ENCODE data around the gene PSPC1.
"Not testable (repeated sequence)": the region's sequence is repeated elsewhere in the genome, so short reads cannot be mapped to it uniquely, and the experiment has no call there.

Gene PSPC1, protein sequence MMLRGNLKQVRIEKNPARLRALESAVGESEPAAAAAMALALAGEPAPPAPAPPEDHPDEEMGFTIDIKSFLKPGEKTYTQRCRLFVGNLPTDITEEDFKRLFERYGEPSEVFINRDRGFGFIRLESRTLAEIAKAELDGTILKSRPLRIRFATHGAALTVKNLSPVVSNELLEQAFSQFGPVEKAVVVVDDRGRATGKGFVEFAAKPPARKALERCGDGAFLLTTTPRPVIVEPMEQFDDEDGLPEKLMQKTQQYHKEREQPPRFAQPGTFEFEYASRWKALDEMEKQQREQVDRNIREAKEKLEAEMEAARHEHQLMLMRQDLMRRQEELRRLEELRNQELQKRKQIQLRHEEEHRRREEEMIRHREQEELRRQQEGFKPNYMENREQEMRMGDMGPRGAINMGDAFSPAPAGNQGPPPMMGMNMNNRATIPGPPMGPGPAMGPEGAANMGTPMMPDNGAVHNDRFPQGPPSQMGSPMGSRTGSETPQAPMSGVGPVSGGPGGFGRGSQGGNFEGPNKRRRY

DNA sequence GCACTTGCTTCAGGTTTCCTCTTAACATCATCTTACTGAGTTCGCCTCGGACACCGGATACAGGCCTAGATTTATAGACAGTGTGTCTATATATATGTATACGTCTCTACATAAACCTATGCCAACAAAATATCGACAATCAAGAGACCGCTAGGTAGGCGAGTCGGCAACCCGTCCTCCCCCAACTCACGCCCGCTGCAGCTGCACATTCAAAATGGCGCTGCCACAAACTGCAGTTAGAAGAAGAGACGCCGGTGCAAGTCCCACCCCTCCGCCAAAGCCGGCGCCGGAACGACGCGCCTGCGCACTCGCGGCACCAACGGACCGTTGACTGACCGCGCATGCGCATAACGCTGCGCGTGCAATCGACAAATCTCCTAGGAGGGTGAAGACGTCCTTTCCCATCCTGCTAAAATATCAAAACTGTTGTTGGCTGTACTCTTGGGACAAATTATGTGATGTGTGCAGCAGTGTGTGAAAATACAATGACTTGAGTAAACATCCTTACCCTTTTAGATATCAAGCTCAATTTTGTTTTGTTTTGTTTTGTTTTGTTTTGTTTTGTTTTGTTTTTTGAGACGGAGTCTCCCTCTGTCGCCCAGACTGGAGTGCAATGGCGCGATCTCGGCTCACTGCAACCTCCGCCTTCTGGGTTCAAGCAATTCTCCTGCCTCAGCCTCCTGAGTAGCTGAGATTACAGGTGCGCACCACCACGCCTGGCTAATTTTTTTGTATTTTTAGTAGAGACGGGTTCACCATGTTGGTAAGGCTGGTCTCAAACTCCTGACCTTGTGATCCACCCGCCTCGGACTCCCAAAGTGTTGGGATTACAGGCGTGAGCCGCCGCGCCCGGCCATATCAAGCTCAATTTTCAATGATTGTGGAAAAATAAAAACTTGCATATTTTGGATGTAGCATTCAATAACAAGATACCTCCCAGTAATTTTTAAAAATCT, at the start of gene PSPC1:
TSS of gene PSPC1 (minus strand) at position 219 of the 956 bp plus-strand sequence. CDS start at position 31, 188 bp downstream.
- Histone ChIP-seq H4K20me1 (peaks cover under 1 to 20% (median 15%) of the 10 kb centered on the region in 11 experiments; a peak in 15 of 22 replicates), H3K36me3 (peaks cover 0 to 12% (median 7%) of the 10 kb centered on the region in 11 experiments; a peak in 17 of 22 replicates), H3K9ac (peak within 1 kb of the TSS; percentile 93 to 100 (median 99)), H3K4me3 (peak within 1 kb of the TSS; percentile 79 to 98 (median 95)), H3K4me1 (peaks cover 3 to 12% (median 6%) of the 10 kb centered on the region in 10 experiments; a peak in 10 of 20 replicates), H3K27ac (peak within 1 kb of the TSS; percentile 93 to 100 (median 98)), H3K9me3 (replicated peaks in 1 of 11) (peaks cover 0 to 18% (median 8%) of the 10 kb centered on the region in 11 experiments; a peak in 13 of 22 replicates), H3K4me2 (peak within 1 kb of the TSS; percentile 49 to 90 (median 77))
- H3K27me3 ChIP-seq: not testable (repeated sequence)

DNA sequence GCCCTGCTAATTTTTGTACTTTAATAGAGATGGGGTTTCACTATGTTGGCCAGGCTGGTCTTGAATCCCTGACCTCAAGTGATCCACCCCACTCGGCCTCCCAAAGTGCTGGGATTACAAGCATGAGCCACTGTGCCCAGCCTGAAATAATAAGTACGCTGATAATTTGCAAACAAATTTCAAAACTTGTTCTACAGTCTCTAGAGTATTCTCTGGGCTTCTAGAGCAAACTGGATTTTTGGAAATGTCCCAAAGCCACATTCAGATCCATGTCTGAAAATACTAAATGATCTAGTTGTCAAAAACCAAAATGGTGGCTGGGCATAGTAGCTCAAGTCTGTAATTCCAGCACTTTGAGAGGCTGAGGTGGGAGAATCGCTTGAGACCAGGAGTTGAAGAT, 39.9 kb upstream of the PSPC1 start:
- no peak overlapping the region for H3K4me2 ChIP-seq
- no peak overlapping the region for H3K4me3 ChIP-seq
- H3K9me3 ChIP-seq (replicated peaks in 1 of 11): peaks cover 0 to 13% (median 6%) of the 10 kb centered on the region in 11 experiments; a peak in 5 of 22 replicates
- no peak overlapping the region for H3K9ac ChIP-seq
- TF ChIP-seq Cebpa-rat (IDR thresholded peaks at IDR 0.05): no peak
- H3K27me3 ChIP-seq: no peaks in the 10 kb centered on the region
- peaks cover 0 to 12% (median 0%) of the 10 kb centered on the region in 11 experiments; a peak in 4 of 22 replicates for H4K20me1 ChIP-seq
- H3K27ac ChIP-seq: no peak overlapping the region
- H3K4me1 ChIP-seq: no peaks in the 10 kb centered on the region
- peaks cover 80 to 98% (median 90%) of the 10 kb centered on the region in 11 experiments for H3K36me3 ChIP-seq

DNA sequence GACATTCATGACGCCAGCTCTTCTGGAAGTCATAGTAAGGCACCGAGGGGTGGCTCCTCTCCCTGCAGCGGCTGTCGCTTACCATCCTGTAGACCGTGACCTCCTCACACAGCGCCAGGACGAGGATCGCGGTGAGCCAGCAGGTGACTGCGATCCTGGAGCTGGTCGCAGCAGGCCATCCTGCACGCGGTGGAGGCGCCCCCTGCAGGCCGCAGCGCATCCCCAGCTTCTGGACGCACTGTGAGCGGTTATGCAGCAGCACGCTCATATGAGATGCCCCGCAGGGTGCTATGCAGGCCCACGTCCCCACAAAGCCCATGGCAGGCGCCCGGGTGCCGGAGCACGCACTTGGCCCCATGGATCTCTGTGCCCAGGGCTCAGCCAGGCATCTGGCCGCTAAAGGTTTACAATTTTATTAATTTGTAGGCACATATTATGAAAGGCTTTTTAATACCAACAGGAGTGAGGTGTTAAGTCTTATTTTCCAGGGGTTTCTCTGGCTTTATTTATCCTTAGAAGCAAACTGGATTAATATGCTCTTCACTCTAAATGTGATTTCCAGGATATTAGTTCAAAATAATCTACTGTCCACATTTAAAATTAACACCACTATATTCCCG, 35.6 kb upstream of the PSPC1 start:
- H3K4me2 ChIP-seq: no peak overlapping the region
- no peaks in the 10 kb centered on the region for H3K27me3 ChIP-seq
- H3K27ac ChIP-seq: no peak overlapping the region
- no peak overlapping the region for H3K9ac ChIP-seq
- peaks cover 0 to 15% (median 0%) of the 10 kb centered on the region in 11 experiments; a peak in 4 of 22 replicates for H4K20me1 ChIP-seq
- TF ChIP-seq Cebpa-rat (IDR thresholded peaks at IDR 0.05): no peak
- H3K36me3 ChIP-seq: peaks cover 58 to 94% (median 79%) of the 10 kb centered on the region in 11 experiments
- no peak overlapping the region for H3K4me3 ChIP-seq
- peaks cover 0 to 18% (median 6%) of the 10 kb centered on the region in 11 experiments; a peak in 5 of 22 replicates for H3K9me3 ChIP-seq (replicated peaks in 1 of 11)
- peaks cover 0 to 10% (median 0%) of the 10 kb centered on the region in 10 experiments; a peak in 4 of 20 replicates for H3K4me1 ChIP-seq

DNA sequence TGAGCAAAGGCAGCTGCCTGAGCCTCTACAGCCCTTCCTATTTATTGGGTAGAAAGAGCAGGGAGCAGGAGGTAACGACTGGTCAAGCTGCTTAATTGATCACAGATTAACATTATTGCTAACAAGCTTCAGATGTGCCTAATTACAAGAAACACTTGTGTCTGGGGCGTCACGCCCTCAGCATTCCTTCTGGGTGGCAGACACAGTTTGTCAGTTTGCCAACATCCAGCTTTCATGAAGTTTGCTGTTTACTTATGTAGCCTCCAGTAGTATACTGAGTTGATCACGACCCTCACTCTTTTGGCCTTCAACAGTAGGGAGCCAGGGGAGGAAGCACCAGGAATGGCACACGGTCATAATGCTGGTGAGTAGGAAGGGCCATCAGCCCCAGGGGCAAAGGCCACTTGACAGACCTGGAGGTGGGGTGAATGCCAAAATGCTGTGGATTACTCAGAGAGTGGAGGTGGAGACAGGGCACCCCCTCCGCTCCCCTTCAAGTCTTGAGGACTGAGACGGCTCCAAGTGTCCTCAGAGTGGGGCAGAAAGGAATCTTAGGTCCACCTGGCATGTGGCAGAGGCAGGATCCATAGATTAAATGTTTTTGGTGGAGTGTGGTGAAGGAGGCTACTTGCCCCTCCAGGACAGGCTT, 34.9 kb upstream of the PSPC1 start:
- H3K9me3 ChIP-seq (replicated peaks in 1 of 11): peaks cover 0 to 18% (median 6%) of the 10 kb centered on the region in 11 experiments; a peak in 5 of 22 replicates
- H3K27ac ChIP-seq: no peak overlapping the region
- no peak overlapping the region for H3K9ac ChIP-seq
- H3K4me2 ChIP-seq: no peak overlapping the region
- H3K36me3 ChIP-seq: peaks cover 51 to 88% (median 72%) of the 10 kb centered on the region in 11 experiments
- peaks cover 0 to 14% (median 0%) of the 10 kb centered on the region in 10 experiments; a peak in 4 of 20 replicates for H3K4me1 ChIP-seq
- H3K4me3 ChIP-seq: no peak overlapping the region
- no peak for TF ChIP-seq Cebpa-rat (IDR thresholded peaks at IDR 0.05)
- H3K27me3 ChIP-seq: no peaks in the 10 kb centered on the region
- peaks cover 0 to 15% (median 0%) of the 10 kb centered on the region in 11 experiments; a peak in 4 of 22 replicates for H4K20me1 ChIP-seq

DNA sequence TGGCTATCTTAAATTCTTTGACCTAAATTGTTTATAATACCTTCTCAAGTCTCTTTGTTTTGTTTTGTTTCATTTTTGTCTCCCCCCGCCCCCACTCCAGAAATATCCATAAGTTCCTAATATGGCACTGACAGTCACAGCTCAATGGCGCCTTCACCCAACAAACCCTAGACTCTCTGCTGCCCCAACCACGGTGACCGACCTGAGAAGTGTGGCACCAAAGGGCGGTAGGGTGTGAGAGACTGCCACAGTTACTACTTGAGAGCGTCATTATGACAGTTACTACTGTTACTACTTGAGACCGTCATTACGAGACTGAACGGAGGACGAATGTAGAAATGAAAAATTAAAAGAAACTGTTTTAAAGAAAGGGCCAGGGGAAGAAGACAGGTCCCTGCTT, 34.4 kb upstream of the PSPC1 start:
- Histone ChIP-seq H3K9me3 (replicated peaks in 1 of 11) (peaks cover 0 to 22% (median 6%) of the 10 kb centered on the region in 11 experiments; a peak in 9 of 22 replicates), H3K9ac (no peak overlapping the region), H3K27me3 (no peaks in the 10 kb centered on the region), H3K4me2 (no peak overlapping the region), H3K4me3 (no peak overlapping the region), H3K4me1 (peaks cover 0 to 14% (median 0%) of the 10 kb centered on the region in 10 experiments; a peak in 4 of 20 replicates), H4K20me1 (peaks cover 0 to 15% (median 0%) of the 10 kb centered on the region in 11 experiments; a peak in 4 of 22 replicates), H3K27ac (no peak overlapping the region), H3K36me3 (peaks cover 46 to 87% (median 71%) of the 10 kb centered on the region in 11 experiments)
- TF ChIP-seq Cebpa-rat (IDR thresholded peaks at IDR 0.05): no peak

DNA sequence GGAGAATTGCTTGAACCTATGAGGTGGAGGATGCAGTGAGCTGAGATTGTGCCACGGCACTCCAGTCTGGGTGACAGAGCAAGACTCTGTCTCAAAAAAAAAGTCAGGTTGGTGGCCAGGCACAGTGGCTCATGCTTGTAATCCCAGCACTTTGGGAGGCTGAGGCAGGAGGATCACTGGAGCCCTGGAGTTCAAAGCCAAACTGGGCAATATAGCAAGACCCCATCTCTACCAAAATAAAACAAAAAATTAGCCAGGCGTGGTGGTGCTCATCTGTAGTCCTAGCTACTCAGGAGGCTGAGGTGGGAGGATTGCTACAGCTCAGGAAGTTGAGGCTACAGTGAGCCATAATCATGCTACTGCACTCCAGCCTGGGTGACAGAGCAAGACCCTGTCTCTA, 33.1 kb upstream of the PSPC1 start:
- H3K4me3 ChIP-seq, H3K4me2 ChIP-seq, H3K27me3 ChIP-seq, H3K27ac ChIP-seq, H3K9ac ChIP-seq: not testable (repeated sequence)
- peaks cover 0 to 15% (median 0%) of the 10 kb centered on the region in 11 experiments; a peak in 4 of 22 replicates for H4K20me1 ChIP-seq
- H3K4me1 ChIP-seq: peaks cover 0 to 14% (median 0%) of the 10 kb centered on the region in 10 experiments; a peak in 4 of 20 replicates
- H3K9me3 ChIP-seq (replicated peaks in 1 of 11): peaks cover 0 to 30% (median 7%) of the 10 kb centered on the region in 11 experiments; a peak in 10 of 22 replicates
- H3K36me3 ChIP-seq: peaks cover 43 to 86% (median 66%) of the 10 kb centered on the region in 11 experiments

DNA sequence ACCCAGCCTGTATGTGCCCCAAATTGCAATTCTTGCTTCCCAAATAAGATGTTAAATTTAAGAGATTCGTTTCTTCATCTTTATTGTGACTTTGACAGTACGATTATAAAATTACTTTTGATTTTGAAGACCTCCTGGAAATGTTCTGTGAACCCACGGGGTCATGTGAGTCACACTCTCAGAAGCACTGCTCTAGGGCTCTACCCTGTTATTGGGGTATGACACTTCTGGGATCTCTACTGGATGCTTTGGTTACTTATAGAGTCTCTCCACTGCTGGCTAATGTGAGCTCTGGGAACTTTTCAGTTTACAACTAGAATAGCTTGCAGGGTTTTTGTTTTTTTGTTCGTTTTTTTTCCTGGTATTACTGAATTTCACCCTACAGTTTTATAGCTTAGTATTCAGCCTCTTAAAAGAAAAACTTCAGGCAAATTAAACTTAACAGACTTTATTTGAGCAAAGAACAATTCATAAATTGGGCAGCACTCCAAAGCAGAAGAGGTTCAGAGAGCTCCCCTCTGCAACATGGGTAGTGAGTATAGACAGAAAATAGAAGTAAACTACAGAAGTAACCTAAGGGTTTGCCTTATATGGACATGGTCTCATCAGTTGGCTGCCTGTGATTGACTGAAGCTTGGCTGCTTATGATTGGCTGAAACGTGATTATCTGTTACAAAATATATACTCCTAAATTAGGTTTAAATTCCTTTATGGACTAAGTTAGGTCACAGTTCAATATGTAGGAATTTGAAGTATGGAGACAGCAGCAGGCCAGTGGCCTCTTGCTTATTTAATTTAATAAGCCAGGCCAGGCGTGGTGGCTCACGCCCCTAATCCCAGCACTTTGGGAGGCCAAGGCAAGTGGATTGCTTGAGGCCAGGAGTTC, 28.5 kb upstream of the PSPC1 start:
- Histone ChIP-seq H3K27me3 (no peaks in the 10 kb centered on the region), H3K9ac (no peak overlapping the region), H3K36me3 (peaks cover 6 to 54% (median 26%) of the 10 kb centered on the region in 11 experiments; a peak in 17 of 22 replicates), H4K20me1 (peaks cover 0 to 6% (median 0%) of the 10 kb centered on the region in 11 experiments; a peak in 1 of 22 replicates), H3K4me3 (no peak overlapping the region), H3K9me3 (replicated peaks in 1 of 11) (peaks cover 0 to 12% (median 6%) of the 10 kb centered on the region in 11 experiments; a peak in 9 of 22 replicates), H3K27ac (no peak overlapping the region), H3K4me1 (peaks cover 0 to 14% (median 0%) of the 10 kb centered on the region in 10 experiments; a peak in 4 of 20 replicates), H3K4me2 (no peak overlapping the region)
- no peak for TF ChIP-seq Cebpa-rat (IDR thresholded peaks at IDR 0.05)

Data from BLaER1 treated with 17β-estradiol and CSF1 and Interleukin-3, amounts not matched to agents 10 nM and 100 nM (cell line).